Measurements from ENCODE around the gene CAPN11. TPM values are rescaled to one million over a fixed set of nuclear protein-coding genes. Genes with fewer than 3 reads are reported as not detected.

CAPN11 gene
- total RNA-seq, 4 donors from 2014 or later, result 0.22 to 1.7 TPM; not detected in 2

DNA sequence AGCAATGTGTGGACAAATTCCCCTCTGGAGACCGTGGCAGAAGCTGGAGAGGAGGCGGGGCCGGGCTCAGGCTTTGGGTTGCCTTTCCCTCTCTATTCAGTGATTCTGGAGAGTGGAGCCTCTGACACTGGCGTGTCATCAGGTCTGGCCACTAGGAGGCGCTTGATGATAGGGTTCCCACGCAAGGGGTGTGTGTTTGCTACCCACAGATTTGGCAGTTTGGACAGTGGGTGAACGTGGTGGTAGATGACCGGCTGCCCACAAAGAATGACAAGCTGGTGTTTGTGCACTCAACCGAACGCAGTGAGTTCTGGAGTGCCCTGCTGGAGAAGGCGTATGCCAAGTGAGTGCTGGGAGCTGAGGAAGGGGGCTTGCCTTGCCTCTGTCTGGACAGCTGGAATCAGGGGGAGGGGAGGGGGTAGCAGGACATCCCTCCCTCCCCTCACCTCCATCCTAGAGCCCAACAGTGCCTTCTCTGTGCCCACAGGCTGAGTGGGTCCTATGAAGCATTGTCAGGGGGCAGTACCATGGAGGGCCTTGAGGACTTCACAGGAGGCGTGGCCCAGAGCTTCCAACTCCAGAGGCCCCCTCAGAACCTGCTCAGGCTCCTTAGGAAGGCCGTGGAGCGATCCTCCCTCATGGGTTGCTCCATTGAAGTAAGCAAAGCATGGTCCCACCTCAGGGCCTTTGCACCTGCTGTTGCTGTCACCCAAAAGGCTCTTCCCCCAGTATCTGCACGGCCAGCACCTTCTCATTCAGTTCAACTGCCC is 14.3 kb downstream of the CAPN11 start:
- Histone ChIP-seq H3K27ac (peak overlapping the region; percentile 4 to 27 (median 24)), H3K9me3 (no peaks in the 10 kb centered on the region), H3K36me3 (no peaks in the 10 kb centered on the region), H3K4me3 (replicated peaks in 1 of 3) (no peak overlapping the region), H3K4me1 (peaks cover 2 to 13% of the 10 kb centered on the region in 2 donors), H3K27me3 (no peaks in the 10 kb centered on the region)
- DNase-seq, result peak; percentile 93 to 95
- intact Hi-C loops (cut with DNase I), result loop anchor here (5.0 kb wide), 2 partner anchors 64 to 84 kb away; partner anchors contain the start of gene SLC35B2
- TF ChIP-seq, protein P1, sequence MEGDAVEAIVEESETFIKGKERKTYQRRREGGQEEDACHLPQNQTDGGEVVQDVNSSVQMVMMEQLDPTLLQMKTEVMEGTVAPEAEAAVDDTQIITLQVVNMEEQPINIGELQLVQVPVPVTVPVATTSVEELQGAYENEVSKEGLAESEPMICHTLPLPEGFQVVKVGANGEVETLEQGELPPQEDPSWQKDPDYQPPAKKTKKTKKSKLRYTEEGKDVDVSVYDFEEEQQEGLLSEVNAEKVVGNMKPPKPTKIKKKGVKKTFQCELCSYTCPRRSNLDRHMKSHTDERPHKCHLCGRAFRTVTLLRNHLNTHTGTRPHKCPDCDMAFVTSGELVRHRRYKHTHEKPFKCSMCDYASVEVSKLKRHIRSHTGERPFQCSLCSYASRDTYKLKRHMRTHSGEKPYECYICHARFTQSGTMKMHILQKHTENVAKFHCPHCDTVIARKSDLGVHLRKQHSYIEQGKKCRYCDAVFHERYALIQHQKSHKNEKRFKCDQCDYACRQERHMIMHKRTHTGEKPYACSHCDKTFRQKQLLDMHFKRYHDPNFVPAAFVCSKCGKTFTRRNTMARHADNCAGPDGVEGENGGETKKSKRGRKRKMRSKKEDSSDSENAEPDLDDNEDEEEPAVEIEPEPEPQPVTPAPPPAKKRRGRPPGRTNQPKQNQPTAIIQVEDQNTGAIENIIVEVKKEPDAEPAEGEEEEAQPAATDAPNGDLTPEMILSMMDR (IDR thresholded peaks at IDR 0.05), result peak; percentile 64 to 98 (median 89)
- no peak for TF ChIP-seq POLR2A (IDR thresholded peaks at IDR 0.05)
- 21 to 23% methylated on average over 12 to 15 of the region's 15 CpGs for WGBS, 2 donors

DNA sequence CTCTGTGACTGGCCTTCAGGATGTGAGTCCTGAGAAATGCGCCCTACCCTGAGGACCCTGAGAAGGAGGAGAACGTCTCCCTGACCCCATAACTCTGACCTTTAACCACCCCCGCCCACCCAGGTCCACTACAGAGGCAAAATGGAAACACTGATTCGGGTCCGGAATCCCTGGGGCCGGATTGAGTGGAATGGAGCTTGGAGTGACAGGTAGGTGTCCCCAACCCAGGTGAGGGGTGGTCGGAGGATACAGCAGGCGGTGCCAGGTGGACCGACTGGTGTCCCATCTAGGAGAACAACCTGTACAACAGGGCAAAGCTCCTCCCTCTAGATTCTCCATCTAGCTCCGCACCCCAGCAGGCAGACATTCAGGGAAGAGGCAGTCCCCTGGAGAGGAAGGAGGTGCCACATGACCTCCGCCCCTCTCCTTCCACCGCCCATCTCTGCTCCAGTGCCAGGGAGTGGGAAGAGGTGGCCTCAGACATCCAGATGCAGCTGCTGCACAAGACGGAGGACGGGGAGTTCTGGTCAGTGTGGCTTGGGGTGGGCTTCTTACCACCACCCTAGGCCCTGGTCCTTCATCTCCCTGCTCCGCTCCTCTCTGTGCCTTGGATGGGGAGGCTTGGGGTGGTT is 17.6 kb downstream of the CAPN11 start:
- Histone ChIP-seq H3K9me3 (no peaks in the 10 kb centered on the region), H3K27ac (peak overlapping the region in 1 of 3 donors; percentile 24), H3K4me1 (peaks cover 2 to 13% of the 10 kb centered on the region in 2 donors), H3K36me3 (no peaks in the 10 kb centered on the region), H3K4me3 (replicated peaks in 1 of 3) (no peak overlapping the region), H3K27me3 (no peaks in the 10 kb centered on the region)
- intact Hi-C loops (cut with DNase I), result no loop called here
- DNase-seq, result no peak
- 91 to 92% methylated on average over 15 of the region's 15 CpGs for WGBS, 2 donors
- TF ChIP-seq, protein P1 (IDR thresholded peaks at IDR 0.05), result no peak
- no peak for TF ChIP-seq POLR2A (IDR thresholded peaks at IDR 0.05)

DNA sequence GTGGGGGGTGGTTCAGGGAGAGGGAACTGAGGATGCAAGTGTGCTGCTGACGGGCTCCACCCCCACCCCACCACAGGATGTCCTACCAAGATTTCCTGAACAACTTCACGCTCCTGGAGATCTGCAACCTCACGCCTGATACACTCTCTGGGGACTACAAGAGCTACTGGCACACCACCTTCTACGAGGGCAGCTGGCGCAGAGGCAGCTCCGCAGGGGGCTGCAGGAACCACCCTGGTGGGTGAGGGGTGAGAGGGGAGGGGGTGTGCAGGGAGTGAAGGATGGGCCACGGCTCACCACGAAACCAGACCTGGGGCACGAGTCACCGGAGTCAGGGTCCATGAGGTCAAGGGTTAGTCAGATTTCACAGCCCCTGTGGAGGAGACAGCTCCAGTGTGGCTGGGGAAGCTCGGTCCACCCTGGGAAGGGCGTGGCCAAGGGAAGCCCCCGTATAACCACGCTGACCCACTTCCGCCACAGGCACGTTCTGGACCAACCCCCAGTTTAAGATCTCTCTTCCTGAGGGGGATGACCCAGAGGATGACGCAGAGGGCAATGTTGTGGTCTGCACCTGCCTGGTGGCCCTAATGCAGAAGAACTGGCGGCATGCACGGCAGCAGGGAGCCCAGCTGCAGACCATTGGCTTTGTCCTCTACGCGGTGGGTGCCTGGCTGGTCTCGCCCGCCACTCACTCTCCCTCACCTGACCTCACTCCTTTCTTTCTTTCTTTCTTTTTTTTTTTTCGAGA is 18.3 kb downstream of the CAPN11 start:
- H3K9me3 ChIP-seq, result no peaks in the 10 kb centered on the region
- intact Hi-C loops (cut with DNase I), result no loop called here
- WGBS, 2 donors, result 80 to 84% methylated on average over 17 to 23 of the region's 24 CpGs
- TF ChIP-seq, protein P1 (IDR thresholded peaks at IDR 0.05), result no peak
- no peak for TF ChIP-seq POLR2A (IDR thresholded peaks at IDR 0.05)
- peak overlapping the region in 1 of 3 donors; percentile 24 for H3K27ac ChIP-seq
- H3K4me1 ChIP-seq, result peaks cover 2 to 13% of the 10 kb centered on the region in 2 donors
- no peak overlapping the region for H3K4me3 ChIP-seq (replicated peaks in 1 of 3)
- DNase-seq, result no peak
- H3K27me3 ChIP-seq, result no peaks in the 10 kb centered on the region
- H3K36me3 ChIP-seq, result no peaks in the 10 kb centered on the region

DNA sequence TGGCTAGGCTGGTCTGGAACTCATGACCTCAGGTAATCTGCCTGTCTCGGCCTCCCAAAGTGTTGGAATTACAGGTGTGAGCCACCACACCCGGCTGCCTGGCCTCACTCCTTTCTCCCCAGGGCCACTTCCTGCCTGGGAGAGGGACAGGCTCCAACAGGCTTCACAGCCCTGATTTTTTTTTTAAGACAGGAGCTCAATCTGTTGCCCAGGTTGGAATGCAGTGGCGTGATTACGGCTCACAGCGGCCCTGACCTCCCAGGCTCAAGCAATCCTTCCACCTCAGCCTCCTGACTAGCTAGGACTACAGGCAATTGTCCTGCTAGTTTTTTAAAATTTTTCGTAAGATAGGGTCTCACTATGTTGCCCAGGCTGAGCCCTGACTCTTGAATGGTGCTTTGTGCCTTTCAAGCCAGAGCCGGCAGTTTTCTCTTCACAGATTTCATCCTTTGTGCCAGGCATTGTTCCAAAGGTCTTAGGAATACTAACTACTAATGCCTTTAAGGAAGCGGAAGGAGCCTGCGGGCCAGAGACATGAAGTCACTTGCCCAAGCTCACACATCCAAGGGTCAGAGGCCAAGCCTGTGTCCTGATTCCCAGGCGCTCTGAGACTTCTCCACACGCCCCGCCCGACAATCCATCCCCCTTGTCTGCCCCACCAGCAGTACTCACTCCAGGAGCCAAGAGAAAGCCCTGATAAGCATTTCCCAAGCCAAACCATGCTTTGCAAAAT is 19.2 kb downstream of the CAPN11 start:
- peak; percentile 21 to 25 for DNase-seq
- no peak overlapping the region for H3K4me3 ChIP-seq (replicated peaks in 1 of 3)
- intact Hi-C loops (cut with DNase I), result no loop called here
- H3K4me1 ChIP-seq, result peaks cover 2 to 4% of the 10 kb centered on the region in 2 donors
- WGBS, 2 donors, result 87 to 88% methylated on average over 9 to 13 of the region's 13 CpGs
- H3K27ac ChIP-seq, result peak overlapping the region in 1 of 3 donors; percentile 30
- TF ChIP-seq, protein P1 (IDR thresholded peaks at IDR 0.05), result no peak
- TF ChIP-seq POLR2A (IDR thresholded peaks at IDR 0.05), result no peak
- no peaks in the 10 kb centered on the region for H3K9me3 ChIP-seq
- no peaks in the 10 kb centered on the region for H3K27me3 ChIP-seq
- H3K36me3 ChIP-seq, result no peaks in the 10 kb centered on the region

Measured in thyroid gland (tissue), 4 donors.